HCT116 (cell line): ENCODE data around the gene RAB5A. TPM values are rescaled to one million over a fixed set of nuclear protein-coding genes. Genes with fewer than 3 reads are reported as not detected.

ENCODE experiments used
- ATAC-seq: fragments of 200-7000 bp; cut with Tn5 transposase; 2 replicates; pipeline ENCODE4 v1.9.1; 2020; ENCODE audit warnings: mild to moderate bottlenecking, moderate library complexity
- BruUV-seq: library from RNA; stranded (reverse); fragments of 400-500 nt; replicated peaks from 2 replicates; lab custom pipeline; 2021; lab: Mats Ljungman, UMichigan
- CTCF ChIA-PET: fragments of 300-600 bp; sonication (Branson Sonifier 250); formaldehyde crosslinking; loops from one replicate; lab custom pipeline; 2021; ENCODE audit warnings: antibody characterized with exemption; lab: Charles Lee
- POLR2A ChIA-PET: fragments of 300-600, 350-600 bp; sonication (Branson Sonifier 250); formaldehyde crosslinking; loops from one replicate; lab custom pipeline; 2021; ENCODE audit warnings: antibody characterized with exemption; lab: Charles Lee
- RAD21 ChIA-PET, 2 experiments: fragments of 300-600 bp; sonication (Branson Sonifier 250); formaldehyde crosslinking; loops; one replicate each; lab custom pipeline; 2023; ENCODE audit warnings: low total read pairs in 2 of 2; ENCODE audit not compliant: uncharacterized antibody in 2 of 2, unreplicated experiment in 2 of 2, low non-redundant PET in 1 of 2; lab: Charles Lee
- DNase-seq: peaks from one replicate; pipeline ENCODE4 v3.0.0-alpha.2; 2010; ENCODE audit warnings: low read depth, low spot score
- H2AFZ ChIP-seq: fragments of 200-600 bp; shearing (Covaris generic), sonication (generic); 2 replicates; pipeline ENCODE4 v1.6.1; 2017; ENCODE audit warnings: low read depth, mixed run types, mixed read lengths, antibody characterized with exemption, low read length; ENCODE audit not compliant: poor library complexity, severe bottlenecking
- H3K27ac ChIP-seq: 2 replicates; pipeline ENCODE4 v1.5.1; 2012; ENCODE audit warnings: low read depth, low read length
- H3K27me3 ChIP-seq: fragments of 200-600 bp; sonication (generic); 2 replicates; pipeline ENCODE4 v1.6.1; 2016; ENCODE audit warnings: mixed run types, low read length, mixed read lengths; ENCODE audit not compliant: insufficient read depth
- H3K36me3 ChIP-seq, 2 experiments: fragments of 200-500 bp in 1 of 2; fragments of 200-600 bp in 1 of 2; sonication (Bioruptor generic) in 1 of 2; sonication (generic) in 1 of 2; 2 replicates each; pipeline versions ENCODE4 v1.5.1 to v1.6.1; 2014 to 2016; ENCODE audit warnings: low read length in 2 of 2, inconsistent platforms in 1 of 2, mixed read lengths in 1 of 2, mixed run types in 1 of 2; ENCODE audit not compliant: insufficient read depth in 2 of 2, control insufficient read depth in 1 of 2
- H3K4me1 ChIP-seq, 2 experiments: fragments of 200-600 bp in 1 of 2; sonication (generic) in 1 of 2; 2 replicates each; pipeline versions ENCODE4 v1.5.1 to v1.6.1; 2012 to 2017; ENCODE audit warnings: low read length in 2 of 2, inconsistent platforms in 1 of 2, mild to moderate bottlenecking in 1 of 2, mixed read lengths in 1 of 2, mixed run types in 1 of 2, moderate library complexity in 1 of 2; ENCODE audit not compliant: insufficient read depth in 2 of 2, control insufficient read depth in 1 of 2
- H3K4me2 ChIP-seq: fragments of 200-600 bp; sonication (generic); 2 replicates; pipeline ENCODE4 v1.6.1; 2017; ENCODE audit warnings: mixed run types, low read length, mixed read lengths
- H3K4me3 ChIP-seq, 2 experiments: fragments of 200-600 bp in 1 of 2; sonication (generic) in 1 of 2; replicated peaks in 1 of 2; 2 replicates each; pipeline ENCODE4 v1.5.1; 2011 to 2016; ENCODE audit warnings: low read length in 2 of 2, control low read depth in 1 of 2, low read depth in 1 of 2, mild to moderate bottlenecking in 1 of 2, mixed read lengths in 1 of 2, mixed run types in 1 of 2
- H3K79me2 ChIP-seq: fragments of 200-600 bp; sonication (generic); 2 replicates; pipeline ENCODE4 v1.6.1; 2017; ENCODE audit warnings: mild to moderate bottlenecking, mixed run types, low read length, moderate library complexity, mixed read lengths; ENCODE audit not compliant: insufficient read depth
- H3K9ac ChIP-seq: fragments of 200-600 bp; sonication (generic); 2 replicates; pipeline ENCODE4 v1.6.1; 2016; ENCODE audit warnings: low read length, mixed read lengths
- H3K9me2 ChIP-seq: fragments of 200-600 bp; sonication (generic), shearing (Covaris generic); 2 replicates; pipeline ENCODE4 v1.6.1; 2017; ENCODE audit warnings: mixed run types, mild to moderate bottlenecking, moderate library complexity; ENCODE audit not compliant: insufficient read depth
- H3K9me3 ChIP-seq, 2 experiments: fragments of 200-500 bp in 1 of 2; fragments of 200-600 bp in 1 of 2; sonication (Bioruptor generic) in 1 of 2; sonication (generic) in 1 of 2; 2 replicates each; pipeline ENCODE4 v1.6.1; 2014 to 2017; ENCODE audit warnings: low read length in 2 of 2, mixed read lengths in 2 of 2, inconsistent platforms in 1 of 2, low read depth in 1 of 2, mild to moderate bottlenecking in 1 of 2, mixed run types in 1 of 2, moderate library complexity in 1 of 2; ENCODE audit not compliant: control insufficient read depth in 1 of 2, insufficient read depth in 1 of 2
- H4K20me1 ChIP-seq: fragments of 200-600 bp; sonication (generic), shearing (Covaris generic); 2 replicates; pipeline ENCODE4 v1.6.1; 2017; ENCODE audit warnings: mixed run types, mild to moderate bottlenecking, moderate library complexity; ENCODE audit not compliant: insufficient read depth
- CBX3 ChIP-seq: IDR thresholded peaks from 2 replicates; pipeline ENCODE4 v1.6.1; 2012; ENCODE audit warnings: low read depth
- CEBPB ChIP-seq: IDR thresholded peaks from 2 replicates; pipeline ENCODE4 v1.6.1; 2012; ENCODE audit warnings: low read depth
- CTCF ChIP-seq, 3 experiments: fragments of 200-600 bp in 1 of 3; sonication (generic) in 1 of 3; IDR thresholded peaks in 2 of 3; conservative IDR thresholded peaks in 1 of 3; 2 replicates each; pipeline ENCODE4 v1.5.1; 2012 to 2017; ENCODE audit warnings: low read depth in 2 of 3, low read length in 2 of 3, antibody characterized with exemption in 1 of 3, borderline replicate concordance in 1 of 3, control low read depth in 1 of 3, mild to moderate bottlenecking in 1 of 3, mixed read lengths in 1 of 3, mixed run types in 1 of 3, moderate library complexity in 1 of 3; ENCODE audit not compliant: insufficient read depth in 1 of 3
- EGR1 ChIP-seq: IDR thresholded peaks from 2 replicates; pipeline ENCODE4 v1.6.1; 2012; ENCODE audit warnings: low read depth
- ELF1 ChIP-seq: IDR thresholded peaks from 2 replicates; pipeline ENCODE4 v1.6.1; 2012; ENCODE audit warnings: low read depth, borderline replicate concordance
- EZH2 ChIP-seq: fragments of 200-600 bp; sonication (generic); IDR thresholded peaks from 2 replicates; pipeline ENCODE4 v1.6.1; 2017; ENCODE audit warnings: antibody characterized with exemption, mixed run types
- EZH2phosphoT487 ChIP-seq: fragments of 200-600 bp; IDR thresholded peaks from 2 replicates; pipeline ENCODE4 v1.6.1; 2018; ENCODE audit warnings: antibody characterized with exemption, borderline replicate concordance
- RAD21 ChIP-seq: IDR thresholded peaks from 2 replicates; pipeline ENCODE4 v1.6.1; 2012; ENCODE audit warnings: low read depth, mild to moderate bottlenecking
- SP1 ChIP-seq: IDR thresholded peaks from 2 replicates; pipeline ENCODE4 v1.6.1; 2012; ENCODE audit warnings: low read depth
- TCF7L2 ChIP-seq: IDR thresholded peaks from 2 replicates; pipeline ENCODE4 v1.7.0; 2011; ENCODE audit warnings: borderline replicate concordance, inconsistent platforms; ENCODE audit not compliant: insufficient read depth, insufficient read length; ENCODE audit errors: extremely low read depth
- ZFX ChIP-seq: fragments of 450-650 bp; IDR thresholded peaks from 2 replicates; pipeline ENCODE4 v1.6.1; 2017
- intact Hi-C: fragments of 100-400 bp; cut with micrococcal nuclease; formaldehyde crosslinking; loops from 2 replicates; pipeline ENCODE4 v1.10.0; 2022
- total RNA-seq: library from RNA; stranded (reverse); gene quantifications from one replicate; pipeline ENCODE4 v1.2.1, GENCODE V29; 2021; ENCODE audit not compliant: unreplicated experiment
- TF ChIP-seq, protein P1 (sequence below): IDR thresholded peaks from 2 replicates; pipeline ENCODE4 v1.6.1; 2012; ENCODE audit warnings: low read depth
- TF ChIP-seq, protein P2 (sequence below): IDR thresholded peaks from 2 replicates; pipeline ENCODE4 v1.6.1; 2012
- TF ChIP-seq, protein P3 (sequence below): IDR thresholded peaks from 2 replicates; pipeline ENCODE4 v1.6.1; 2012

Gene RAB5A
- total RNA-seq, 1 experiment from 2014 or later: 45.0 TPM

DNA sequence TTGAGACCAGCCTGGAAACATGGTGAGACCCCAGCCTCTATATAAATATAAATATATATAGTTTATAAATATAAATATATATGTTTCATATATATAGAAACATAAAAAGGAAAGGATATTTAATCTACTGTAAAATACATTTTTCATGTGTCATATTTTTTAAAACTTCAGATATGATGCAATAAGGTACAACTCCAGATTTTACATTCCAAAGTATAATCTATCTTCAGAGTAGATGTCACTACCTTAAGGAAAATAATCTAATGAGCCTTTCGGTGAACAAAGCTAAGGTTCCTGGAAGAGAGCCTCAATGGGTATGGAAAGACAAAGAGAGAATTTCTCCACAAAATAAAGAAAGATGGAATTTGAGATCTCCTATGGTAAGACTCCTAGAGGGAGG lies 29.7 kb upstream of the RAB5A start (continued):
- TF ChIP-seq, protein P1, sequence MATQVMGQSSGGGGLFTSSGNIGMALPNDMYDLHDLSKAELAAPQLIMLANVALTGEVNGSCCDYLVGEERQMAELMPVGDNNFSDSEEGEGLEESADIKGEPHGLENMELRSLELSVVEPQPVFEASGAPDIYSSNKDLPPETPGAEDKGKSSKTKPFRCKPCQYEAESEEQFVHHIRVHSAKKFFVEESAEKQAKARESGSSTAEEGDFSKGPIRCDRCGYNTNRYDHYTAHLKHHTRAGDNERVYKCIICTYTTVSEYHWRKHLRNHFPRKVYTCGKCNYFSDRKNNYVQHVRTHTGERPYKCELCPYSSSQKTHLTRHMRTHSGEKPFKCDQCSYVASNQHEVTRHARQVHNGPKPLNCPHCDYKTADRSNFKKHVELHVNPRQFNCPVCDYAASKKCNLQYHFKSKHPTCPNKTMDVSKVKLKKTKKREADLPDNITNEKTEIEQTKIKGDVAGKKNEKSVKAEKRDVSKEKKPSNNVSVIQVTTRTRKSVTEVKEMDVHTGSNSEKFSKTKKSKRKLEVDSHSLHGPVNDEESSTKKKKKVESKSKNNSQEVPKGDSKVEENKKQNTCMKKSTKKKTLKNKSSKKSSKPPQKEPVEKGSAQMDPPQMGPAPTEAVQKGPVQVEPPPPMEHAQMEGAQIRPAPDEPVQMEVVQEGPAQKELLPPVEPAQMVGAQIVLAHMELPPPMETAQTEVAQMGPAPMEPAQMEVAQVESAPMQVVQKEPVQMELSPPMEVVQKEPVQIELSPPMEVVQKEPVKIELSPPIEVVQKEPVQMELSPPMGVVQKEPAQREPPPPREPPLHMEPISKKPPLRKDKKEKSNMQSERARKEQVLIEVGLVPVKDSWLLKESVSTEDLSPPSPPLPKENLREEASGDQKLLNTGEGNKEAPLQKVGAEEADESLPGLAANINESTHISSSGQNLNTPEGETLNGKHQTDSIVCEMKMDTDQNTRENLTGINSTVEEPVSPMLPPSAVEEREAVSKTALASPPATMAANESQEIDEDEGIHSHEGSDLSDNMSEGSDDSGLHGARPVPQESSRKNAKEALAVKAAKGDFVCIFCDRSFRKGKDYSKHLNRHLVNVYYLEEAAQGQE: no peak
- no peak for TF ChIP-seq TCF7L2
- no peak for TF ChIP-seq EZH2
- TF ChIP-seq ZFX: no peak
- TF ChIP-seq, all 23 proteins: peak for 0

- CTCF ChIA-PET: no interaction called here
- DNase-seq: no peak
- H3K9me2 ChIP-seq: no peaks in the 10 kb centered on the region
- H3K4me1 ChIP-seq: no peaks in the 10 kb centered on the region
- BruUV-seq: no TSS peak
- no peak for ATAC-seq
- H3K4me2 ChIP-seq: no peak overlapping the region
- no peaks in the 10 kb centered on the region for H3K79me2 ChIP-seq
- H4K20me1 ChIP-seq: no peaks in the 10 kb centered on the region
- intact Hi-C loops: no loop called here
- RAD21 ChIA-PET: no interaction called here
- no peaks in the 10 kb centered on the region for H3K9me3 ChIP-seq
- H3K27me3 ChIP-seq: no peaks in the 10 kb centered on the region
- H3K4me3 ChIP-seq: no peak overlapping the region
- no peak overlapping the region for H3K27ac ChIP-seq
- H2AFZ ChIP-seq: no peak overlapping the region
- H3K36me3 ChIP-seq: no peaks in the 10 kb centered on the region
- POLR2A ChIA-PET: no interaction called here
- H3K9ac ChIP-seq: no peak overlapping the region
- TF ChIP-seq ELF1 (no peak), RAD21 (no peak), TCF7L2 (no peak), SP1 (no peak), CBX3 (no peak), CEBPB (no peak), EZH2phosphoT487 (no peak), CTCF (IDR thresholded peaks at IDR 0.05 in 2 of 3, conservative IDR thresholded peaks at IDR 0.05 in 1 of 3; ENCODE audit: borderline replicate concordance in 1 of 3, insufficient read depth in 1 of 3, low read depth in 2 of 3, low read length in 2 of 3) (no peak), EGR1 (no peak), EZH2 (no peak), ZFX (no peak)
- TF ChIP-seq, protein P2, sequence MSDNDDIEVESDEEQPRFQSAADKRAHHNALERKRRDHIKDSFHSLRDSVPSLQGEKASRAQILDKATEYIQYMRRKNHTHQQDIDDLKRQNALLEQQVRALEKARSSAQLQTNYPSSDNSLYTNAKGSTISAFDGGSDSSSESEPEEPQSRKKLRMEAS: no peak
- TF ChIP-seq, protein P1: no peak
- TF ChIP-seq, protein P3, sequence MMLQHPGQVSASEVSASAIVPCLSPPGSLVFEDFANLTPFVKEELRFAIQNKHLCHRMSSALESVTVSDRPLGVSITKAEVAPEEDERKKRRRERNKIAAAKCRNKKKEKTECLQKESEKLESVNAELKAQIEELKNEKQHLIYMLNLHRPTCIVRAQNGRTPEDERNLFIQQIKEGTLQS: no peak
These were observed 26.4 kb upstream of the RAB5A start for GRCh38 chr3:19920401-19921080.
